Activated CD4-positive, CD25-positive, alpha-beta regulatory T cell treated with anti-CD3 and anti-CD28 coated beads, Interleukin-2, amount 50 U/mL, for 16 hours (primary cell): ENCODE results near the gene GNAT2.
"Not testable (repeated sequence)": the region's sequence is repeated elsewhere in the genome, so short reads cannot be mapped to it uniquely, and the experiment has no call there.

Experiments used
- DNase-seq: peaks from one replicate; pipeline ENCODE4 v3.0.0-alpha.2; 2020; ENCODE audit warnings: low read depth, low spot score

Gene GNAT2

GRCh38 chr1:109619576-109620400, at the start of gene GNAT2, which contains the start of gene AMPD2:
GNAT2 (minus strand) TSS chr1:109619616; CDS start chr1:109612870, 6,746 bp downstream.
AMPD2 (plus strand) TSS chr1:109619837; CDS start chr1:109621176, 1,339 bp downstream.
- peak; percentile 34 for DNase-seq

GRCh38 chr1:109668123-109668775, 48.8 kb upstream of the GNAT2 start:
- DNase-seq, result no peak

GRCh38 chr1:109667452-109668122, 48.2 kb upstream of the GNAT2 start, which contains the start of gene GSTM2:
GSTM2 (plus strand) TSS chr1:109668057; CDS start chr1:109668116, 59 bp downstream.
- DNase-seq, result peak; percentile 36

GRCh38 chr1:109664671-109665070, 45.3 kb upstream of the GNAT2 start:
- no peak for DNase-seq

- no peak for DNase-seq
Observed at GRCh38 chr1:109661391-109661790, 42.0 kb upstream of the GNAT2 start.

GRCh38 chr1:109660691-109661026, 41.2 kb upstream of the GNAT2 start:
- DNase-seq, result not testable (repeated sequence)

GRCh38 chr1:109659997-109660690, 40.7 kb upstream of the GNAT2 start:
- DNase-seq, result no peak

GRCh38 chr1:109659145-109659544, 39.7 kb upstream of the GNAT2 start:
- DNase-seq, result no peak

- DNase-seq, result no peak
Observed at GRCh38 chr1:109658533-109659042, 39.2 kb upstream of the GNAT2 start.

- no peak for DNase-seq
Observed at GRCh38 chr1:109657970-109658369, 38.6 kb upstream of the GNAT2 start.

- DNase-seq, result no peak
Observed at GRCh38 chr1:109657395-109657794, 38.0 kb upstream of the GNAT2 start.

GRCh38 chr1:109655615-109656519, 36.5 kb upstream of the GNAT2 start, which contains the start of gene GSTM4:
GSTM4 (plus strand) TSS chr1:109656099; CDS start chr1:109656390, 291 bp downstream.
- peak; percentile 43 for DNase-seq

GRCh38 chr1:109654519-109654918, 35.1 kb upstream of the GNAT2 start:
- DNase-seq, result no peak

- DNase-seq, result no peak
Observed at GRCh38 chr1:109653306-109653705, 33.9 kb upstream of the GNAT2 start.

GRCh38 chr1:109652402-109652801, 33.0 kb upstream of the GNAT2 start:
- DNase-seq, result no peak

- DNase-seq, result no peak
Observed at GRCh38 chr1:109650609-109651008, 31.2 kb upstream of the GNAT2 start.

- DNase-seq, result no peak
Observed at GRCh38 chr1:109649491-109649914, 30.1 kb upstream of the GNAT2 start.

GRCh38 chr1:109644670-109645069, 25.3 kb upstream of the GNAT2 start:
- DNase-seq, result no peak

GRCh38 chr1:109643385-109644230, 24.2 kb upstream of the GNAT2 start:
- peak; percentile 68 for DNase-seq
